WTC11 (cell line): ENCODE measurements around the gene TOP2A. TPM values are rescaled to one million over a fixed set of nuclear protein-coding genes. Genes with fewer than 3 reads are reported as not detected.
A peak's percentile ranks its signal among the peaks of the same experiment; 100 is the strongest.

Experiments
- ATAC-seq: fragments of 200-7000 bp; cut with Tn5 transposase; 2 replicates; pipeline ENCODE4 v1.10.0; 2021; ENCODE audit warnings: mild to moderate bottlenecking, moderate library complexity
- CTCF ChIA-PET: fragments of 300-600 bp; sonication (Branson Sonifier 250); formaldehyde crosslinking; loops from one replicate; lab custom pipeline; 2021; ENCODE audit warnings: antibody characterized with exemption; lab: Charles Lee
- POLR2A ChIA-PET: fragments of 350-600 bp; sonication (Branson Sonifier 250); formaldehyde crosslinking; loops from one replicate; lab custom pipeline; 2021; ENCODE audit warnings: antibody characterized with exemption; lab: Charles Lee
- DNase-seq: peaks from one replicate; pipeline ENCODE4 v3.0.0; 2021; ENCODE audit warnings: low spot score
- H3K27ac Mint-ChIP-seq: 2 replicates; pipeline ENCODE4 v1.8.0; 2021; ENCODE audit warnings: mixed read lengths
- H3K27me3 Mint-ChIP-seq: 2 replicates; pipeline ENCODE4 v1.8.0; 2021; ENCODE audit warnings: low read depth, mild to moderate bottlenecking, moderate library complexity, mixed read lengths
- H3K36me3 Mint-ChIP-seq: 2 replicates; pipeline ENCODE4 v1.8.0; 2021; ENCODE audit warnings: mixed read lengths
- H3K4me1 Mint-ChIP-seq: 2 replicates; pipeline ENCODE4 v1.8.0; 2022; ENCODE audit warnings: mixed read lengths
- H3K4me3 Mint-ChIP-seq: 2 replicates; pipeline ENCODE4 v1.8.0; 2021; ENCODE audit warnings: mild to moderate bottlenecking, moderate library complexity, mixed read lengths
- H3K9me3 Mint-ChIP-seq: 2 replicates; pipeline ENCODE4 v1.8.0; 2021; ENCODE audit warnings: mixed read lengths
- ARID4B ChIP-seq: sonication (generic); formaldehyde crosslinking; IDR thresholded peaks from 2 replicates; pipeline ENCODE4 v1.8.0; 2023; ENCODE audit warnings: missing genetic modification reagents, mild to moderate bottlenecking, borderline replicate concordance
- CBFB ChIP-seq: sonication (generic); formaldehyde crosslinking; IDR thresholded peaks from 2 replicates; pipeline ENCODE4 v1.8.1; 2022; ENCODE audit warnings: mild to moderate bottlenecking, low read depth, missing genetic modification reagents
- CREM ChIP-seq: sonication (generic); formaldehyde crosslinking; IDR thresholded peaks from 2 replicates; pipeline ENCODE4 v1.8.1; 2022; ENCODE audit warnings: mild to moderate bottlenecking, missing genetic modification reagents, moderate library complexity
- EMX1 ChIP-seq: fragments of 250-450 bp; sonication (Bioruptor Pico); IDR thresholded peaks from 2 replicates; pipeline ENCODE4 v1.8.0; 2021; ENCODE audit warnings: mild to moderate bottlenecking
- FOXJ3 ChIP-seq: sonication (generic); formaldehyde crosslinking; IDR thresholded peaks from 2 replicates; pipeline ENCODE4 v1.9.0; 2021; ENCODE audit warnings: missing genetic modification reagents, mild to moderate bottlenecking, borderline replicate concordance
- FOXK1 ChIP-seq: sonication (generic); formaldehyde crosslinking; IDR thresholded peaks from 2 replicates; pipeline ENCODE4 v1.8.0; 2022; ENCODE audit warnings: mild to moderate bottlenecking, moderate library complexity, missing genetic modification reagents
- FOXP1 ChIP-seq: sonication (generic); formaldehyde crosslinking; IDR thresholded peaks from 2 replicates; pipeline ENCODE4 v1.8.0; 2022; ENCODE audit warnings: missing genetic modification reagents, mild to moderate bottlenecking, moderate library complexity, borderline replicate concordance
- GABPB1 ChIP-seq: sonication (generic); formaldehyde crosslinking; IDR thresholded peaks from 2 replicates; pipeline ENCODE4 v1.8.1; 2023; ENCODE audit warnings: mild to moderate bottlenecking, missing genetic modification reagents
- HMGXB4 ChIP-seq: sonication (generic); formaldehyde crosslinking; IDR thresholded peaks from 2 replicates; pipeline ENCODE4 v1.8.1; 2023; ENCODE audit warnings: mild to moderate bottlenecking, moderate library complexity, missing genetic modification reagents
- MAX ChIP-seq: sonication (generic); formaldehyde crosslinking; IDR thresholded peaks from 2 replicates; pipeline ENCODE4 v1.8.0; 2022; ENCODE audit warnings: mild to moderate bottlenecking, missing genetic modification reagents
- MYBL2 ChIP-seq: sonication (generic); formaldehyde crosslinking; IDR thresholded peaks from 2 replicates; pipeline ENCODE4 v1.8.1; 2023; ENCODE audit warnings: mild to moderate bottlenecking, moderate library complexity, missing genetic modification reagents
- NFE2L1 ChIP-seq: sonication (generic); formaldehyde crosslinking; IDR thresholded peaks from 2 replicates; pipeline ENCODE4 v1.8.1; 2023; ENCODE audit warnings: missing genetic modification reagents
- NR3C1 ChIP-seq: sonication (generic); formaldehyde crosslinking; conservative IDR thresholded peaks from 2 replicates; pipeline ENCODE4 v1.8.1; 2023; ENCODE audit warnings: low read depth, mild to moderate bottlenecking, missing genetic modification reagents
- PREB ChIP-seq: sonication (generic); formaldehyde crosslinking; IDR thresholded peaks from 2 replicates; pipeline ENCODE4 v1.8.1; 2022; ENCODE audit warnings: mild to moderate bottlenecking, missing genetic modification reagents, moderate library complexity, borderline replicate concordance
- SP1 ChIP-seq: sonication (generic); formaldehyde crosslinking; conservative IDR thresholded peaks from 2 replicates; pipeline ENCODE4 v1.8.1; 2022; ENCODE audit warnings: missing genetic modification reagents
- STAT6 ChIP-seq: sonication (generic); formaldehyde crosslinking; conservative IDR thresholded peaks from 2 replicates; pipeline ENCODE4 v1.8.1; 2023; ENCODE audit warnings: mild to moderate bottlenecking, low read depth, missing genetic modification reagents, moderate library complexity
- TCF7 ChIP-seq: sonication (generic); formaldehyde crosslinking; IDR thresholded peaks from 2 replicates; pipeline ENCODE4 v1.8.0; 2022; ENCODE audit warnings: mild to moderate bottlenecking, low read depth, missing genetic modification reagents, moderate library complexity
- TEAD1 ChIP-seq: sonication (generic); formaldehyde crosslinking; IDR thresholded peaks from 2 replicates; pipeline ENCODE4 v1.8.0; 2022; ENCODE audit warnings: mild to moderate bottlenecking, missing genetic modification reagents
- ZNF121 ChIP-seq: sonication (generic); formaldehyde crosslinking; IDR thresholded peaks from 2 replicates; pipeline ENCODE4 v1.8.0; 2023; ENCODE audit warnings: missing genetic modification reagents
- ZNF138 ChIP-seq: sonication (generic); formaldehyde crosslinking; conservative IDR thresholded peaks from 2 replicates; pipeline ENCODE4 v1.8.1; 2022; ENCODE audit warnings: mild to moderate bottlenecking, moderate library complexity, missing genetic modification reagents
- total RNA-seq: library from RNA; stranded (reverse); gene quantifications from 3 replicates; pipeline ENCODE4 v1.2.3, GENCODE V29; 2021

The TOP2A gene
- total RNA-seq, 1 experiment from 2014 or later: 307 TPM

- TF ChIP-seq EMX1 (no peak), CREM (0 out of 2 replicates have a peak, but pooled peaks have one; percentile 5), MAX (peak; percentile 60; the same call in 1 of the 2 replicates), MYBL2 (no peak), HMGXB4 (CRISPR knock-in tag) (peak; percentile 17; the same call in 1 of the 2 replicates), FOXP1 (CRISPR knock-in tag) (0 out of 2 replicates have a peak, but pooled peaks have one; percentile 14)
Observed at GRCh38 chr17:40363111-40363827, 54.4 kb downstream of the TOP2A start (continued).

GRCh38 chr17:40362696-40363110 lies 55.0 kb downstream of the TOP2A start:
- Mint-ChIP-seq H3K4me3 (peak overlapping the region; percentile 58), H3K36me3 (no peaks in the 10 kb centered on the region), H3K27me3 (peaks cover 40% of the 10 kb centered on the region), H3K4me1 (peaks cover 36% of the 10 kb centered on the region), H3K27ac (no peak overlapping the region), H3K9me3 (no peaks in the 10 kb centered on the region)
- peak; percentile 54; the same call in 1 of the 2 replicates for TF ChIP-seq ZNF121 (CRISPR knock-in tag)
- no peak for TF ChIP-seq FOXJ3 (CRISPR knock-in tag)
- TF ChIP-seq HMGXB4 (CRISPR knock-in tag): peak; percentile 89
- TF ChIP-seq MAX: peak; percentile 77; the same call in 1 of the 2 replicates
- TF ChIP-seq FOXP1 (CRISPR knock-in tag): no peak
- TF ChIP-seq PREB: no peak
- 0 out of 2 replicates have a peak, but pooled peaks have one; percentile 39 for TF ChIP-seq TEAD1
- peak; percentile 76 for TF ChIP-seq GABPB1 (CRISPR knock-in tag)
- 0 out of 2 replicates have a peak, but pooled peaks have one; percentile 9 for TF ChIP-seq CREM
- TF ChIP-seq STAT6 (CRISPR knock-in tag): 0 out of 2 replicates have a peak, but pooled peaks have one; percentile 33
- peak; percentile 88; the same call in 1 of the 2 replicates for TF ChIP-seq CBFB (CRISPR knock-in tag)
- 0 out of 2 replicates have a peak, but pooled peaks have one; percentile 11 for TF ChIP-seq TCF7 (CRISPR knock-in tag)
- peak; percentile 56; the same call in 1 of the 2 replicates for TF ChIP-seq FOXK1 (CRISPR knock-in tag)
- no peak for TF ChIP-seq ZNF138 (CRISPR knock-in tag)
- 0 out of 2 replicates have a peak, but pooled peaks have one; percentile 40 for TF ChIP-seq NFE2L1
- 0 out of 2 replicates have a peak, but pooled peaks have one; percentile 52 for TF ChIP-seq NR3C1
- TF ChIP-seq SP1 (CRISPR knock-in tag): peak; percentile 74
- peak; percentile 38; the same call in 1 of the 2 replicates for TF ChIP-seq ARID4B (CRISPR knock-in tag)
- ATAC-seq: peak; percentile 66
- ChIA-PET CTCF (interaction anchor here (0.7 to 6.9 kb wide), 25 partner anchors 8 to 258 kb away, joined by 3 to 102 read pairs (median 5); partner anchors contain the start of genes IGFBP4 and TOP2A), POLR2A (no interaction called here)
- peak; percentile 92 for DNase-seq
